GM19395 (cell line): Measurements from ENCODE around the gene CLEC4F.

Experiments
- ATAC-seq: cut with Tn5 transposase; IDR thresholded peaks from one replicate; pipeline ENCODE4 v1.9.1; 2021; ENCODE audit warnings: mild to moderate bottlenecking, moderate library complexity; ENCODE audit not compliant: unreplicated experiment

The CLEC4F gene

DNA sequence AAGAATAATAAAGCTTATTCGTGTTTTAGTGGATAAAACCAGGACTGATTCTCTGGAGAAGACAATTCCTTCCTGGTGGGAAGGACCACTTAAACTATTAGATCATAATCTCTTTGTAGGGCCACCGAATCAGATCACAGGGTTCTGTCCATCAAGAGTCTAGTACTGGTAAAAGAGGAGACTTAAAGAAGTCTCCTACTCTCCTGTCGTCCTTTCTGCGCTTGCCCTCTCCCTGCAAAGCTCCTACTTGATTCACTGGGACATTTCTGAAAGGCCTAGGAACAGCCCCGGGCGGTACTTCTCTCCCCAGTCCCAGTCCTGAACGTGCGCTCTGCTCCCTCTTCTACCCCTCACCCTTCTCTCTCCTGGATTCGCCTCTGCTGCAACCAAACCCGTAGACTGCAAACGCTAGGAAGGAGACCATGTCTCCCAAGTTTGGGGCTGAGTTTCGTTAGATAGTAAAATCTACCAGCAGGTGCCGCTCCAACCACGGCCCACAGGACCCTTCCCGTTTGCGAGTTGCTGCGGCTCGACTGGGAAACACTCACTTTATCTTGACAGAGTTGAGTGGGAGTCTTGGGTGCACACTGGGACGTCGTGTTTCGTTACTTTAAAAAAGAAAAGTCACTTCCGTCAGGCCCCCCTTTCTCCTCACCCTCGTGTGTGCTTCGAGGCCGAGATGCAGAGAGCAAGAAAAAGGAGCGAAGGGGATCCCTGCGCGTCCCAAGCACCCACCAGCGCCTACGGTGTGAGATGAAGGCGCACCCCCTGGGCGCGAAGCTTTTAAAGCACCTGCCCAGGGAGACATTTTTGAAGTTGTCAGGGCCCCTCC lies 30.9 kb downstream of the CLEC4F start:
- no peak for ATAC-seq

DNA sequence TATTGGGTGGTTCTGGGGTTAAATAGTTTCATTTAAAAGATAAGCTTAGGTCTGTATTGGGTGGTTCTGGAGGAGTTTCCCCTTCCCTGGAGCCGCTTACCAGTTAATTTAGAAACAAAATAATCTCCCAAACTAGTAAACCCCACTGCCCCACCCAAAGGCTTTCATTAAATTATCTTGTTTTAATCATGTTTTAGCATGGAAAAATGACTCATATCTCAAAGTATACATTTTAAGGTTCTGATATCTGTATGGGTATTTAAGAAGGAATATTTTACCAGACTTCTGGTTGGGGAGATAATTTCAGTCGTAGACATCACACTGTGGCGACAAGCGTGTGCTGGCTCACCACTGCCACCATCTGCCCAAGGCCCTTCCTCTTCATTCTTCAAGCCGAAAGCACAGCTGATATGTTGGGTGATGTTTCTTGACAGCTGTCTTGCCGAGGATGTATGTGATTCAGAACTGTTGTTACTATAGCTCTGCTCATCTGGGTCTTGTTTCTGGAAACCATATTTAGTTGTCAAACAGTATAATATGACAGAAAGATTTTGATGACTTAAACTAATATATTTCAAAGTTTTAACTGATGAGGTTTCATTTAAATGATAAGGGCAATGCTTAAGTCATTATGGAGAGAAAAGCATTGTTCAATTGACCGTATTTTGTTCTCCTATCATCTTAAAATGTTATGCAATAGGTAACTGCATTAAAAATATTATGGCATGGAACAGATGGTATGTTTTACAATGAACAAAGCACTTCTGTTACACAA lies 35.1 kb downstream of the CLEC4F start:
- ATAC-seq: no peak

DNA sequence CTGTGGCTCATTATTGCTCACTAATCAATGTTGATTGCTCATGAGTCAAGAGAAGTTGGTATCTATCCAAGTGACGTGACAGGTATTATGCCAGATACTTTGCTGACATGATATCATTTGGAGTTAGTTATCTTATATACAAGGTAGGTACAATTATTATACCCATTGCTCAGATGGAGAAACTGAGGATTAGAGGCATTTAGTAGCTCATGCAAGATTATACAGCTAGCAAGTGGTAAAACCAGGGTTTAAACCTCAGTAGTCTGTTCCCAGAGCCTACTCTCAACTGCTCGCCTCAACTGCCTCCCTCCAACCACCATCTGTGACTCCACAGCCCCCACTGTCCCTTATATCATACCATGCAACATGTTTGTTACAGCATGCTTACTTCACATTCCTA lies 36.1 kb downstream of the CLEC4F start:
- ATAC-seq: no peak

DNA sequence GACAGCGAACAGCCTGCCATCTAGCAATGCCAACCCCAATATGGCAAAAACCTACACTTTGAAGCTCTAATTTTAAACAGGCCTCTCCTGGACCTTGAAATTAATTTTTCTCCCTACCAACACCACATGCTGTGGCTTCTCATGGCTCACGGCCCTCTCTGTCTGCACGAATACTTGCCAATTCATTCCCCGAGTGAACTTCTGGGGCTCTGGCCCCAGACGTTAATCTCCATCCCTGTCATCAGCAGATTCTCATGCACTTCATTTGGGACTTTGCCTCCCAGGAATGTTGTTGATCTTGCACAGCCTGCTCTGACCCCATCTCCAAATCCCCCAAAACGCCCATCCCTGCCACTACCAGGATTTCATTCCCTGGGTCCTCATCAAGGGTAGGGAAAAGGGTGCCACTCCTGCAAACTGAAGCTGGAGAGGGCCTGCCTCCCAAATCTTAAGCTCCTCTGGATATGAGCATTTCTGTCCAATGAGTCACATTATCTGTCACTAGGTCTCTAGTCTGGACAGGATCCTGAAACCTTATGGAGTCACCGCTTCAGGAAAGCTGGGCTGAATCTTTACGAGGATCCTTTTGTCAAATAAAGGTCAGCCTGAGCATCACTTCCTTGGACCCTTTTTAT lies 40.4 kb downstream of the CLEC4F start:
- ATAC-seq: no peak

DNA sequence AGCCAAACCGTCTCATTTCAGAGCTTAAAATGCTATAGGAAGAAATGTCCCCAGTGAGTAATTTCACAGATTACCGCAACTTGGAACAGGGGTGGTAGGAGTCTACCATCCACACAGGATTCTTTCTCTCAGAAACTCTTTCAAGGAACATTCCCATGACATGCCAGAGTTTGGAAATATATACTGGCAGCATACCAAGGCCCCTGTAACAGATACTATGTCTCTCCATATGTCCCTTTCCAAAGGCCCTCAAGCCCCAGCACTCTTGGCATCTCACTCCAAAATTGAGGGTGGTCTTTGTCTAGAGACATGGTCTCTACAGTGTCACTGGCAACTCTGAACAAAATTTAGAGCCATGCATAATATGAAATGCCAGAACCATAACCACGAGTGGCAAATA lies 40.9 kb downstream of the CLEC4F start:
- ATAC-seq: no peak

DNA sequence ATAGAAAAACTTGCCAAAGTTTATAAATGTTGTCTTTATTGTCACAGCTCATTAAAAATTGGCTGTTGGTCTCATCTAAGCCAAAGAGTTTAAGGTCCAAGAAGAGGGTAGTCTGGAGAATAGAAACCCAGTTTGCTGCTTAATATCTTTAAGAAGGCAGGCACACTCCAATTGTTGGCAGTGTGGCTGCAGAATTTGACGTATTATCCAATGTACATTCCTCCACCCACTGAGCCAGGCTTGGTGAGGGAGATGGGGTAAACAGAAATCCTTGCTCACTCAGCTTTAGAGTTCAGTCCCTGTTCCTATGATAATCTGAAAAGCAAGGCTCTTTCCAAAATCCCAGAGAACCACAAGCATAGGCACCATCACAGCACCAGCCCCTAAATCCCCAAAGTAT lies 41.7 kb downstream of the CLEC4F start:
- no peak for ATAC-seq

DNA sequence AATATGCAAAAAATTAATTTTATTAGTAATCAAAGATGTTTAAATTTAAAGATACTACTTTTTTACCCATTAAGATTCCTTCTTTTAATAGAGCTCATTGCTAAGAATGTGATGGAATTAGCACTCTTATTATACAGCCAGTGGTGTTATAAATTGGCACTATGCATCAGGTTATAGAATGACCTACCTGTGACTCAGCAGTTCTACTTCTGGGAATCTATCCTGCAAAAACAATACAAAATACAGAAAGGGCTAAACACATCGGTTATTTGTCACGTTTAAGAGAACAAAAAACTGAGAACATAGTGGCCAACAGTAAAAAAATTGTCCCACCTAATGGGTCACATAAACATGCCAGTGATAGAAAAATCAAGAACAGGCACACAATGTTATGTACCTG lies 42.9 kb downstream of the CLEC4F start:
- ATAC-seq: no peak

DNA sequence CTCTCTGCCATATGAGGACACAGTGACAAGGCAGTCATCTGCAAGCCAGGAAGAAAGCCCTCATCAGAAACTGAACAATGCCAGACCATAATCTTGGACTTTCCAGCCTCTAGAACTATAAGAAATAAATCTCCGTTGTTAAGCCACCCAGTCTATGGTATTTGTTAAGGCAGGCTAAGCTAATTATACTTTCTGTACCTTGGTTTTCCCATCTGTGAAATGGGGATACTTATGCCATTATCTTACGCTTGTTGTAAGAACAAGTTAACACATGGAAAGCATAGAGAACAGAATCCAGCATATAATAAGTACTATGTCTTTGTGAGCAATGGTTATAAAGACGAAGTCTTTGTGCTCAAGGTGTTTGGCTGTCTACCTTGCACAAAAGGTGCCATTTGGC lies 44.1 kb downstream of the CLEC4F start:
- ATAC-seq: no peak

DNA sequence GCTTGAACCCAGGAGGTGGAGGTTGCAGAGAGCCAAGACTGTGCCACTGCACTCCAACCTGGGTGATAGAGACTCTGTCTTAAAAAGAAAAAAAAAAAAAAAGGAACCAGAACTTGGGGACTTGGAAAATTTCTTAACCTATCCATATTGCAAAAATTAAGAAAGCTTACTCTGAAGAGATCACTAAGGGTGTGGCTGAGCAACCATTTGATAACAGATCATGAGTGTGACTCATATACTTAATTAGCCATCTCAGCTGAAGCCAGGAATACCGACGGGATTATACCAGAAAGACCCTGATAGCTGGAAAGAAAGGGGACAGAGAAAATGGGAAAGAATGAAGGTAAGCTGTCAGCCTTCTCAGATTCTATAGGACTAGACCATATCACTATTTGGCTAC lies 45.3 kb downstream of the CLEC4F start:
- no peak for ATAC-seq

DNA sequence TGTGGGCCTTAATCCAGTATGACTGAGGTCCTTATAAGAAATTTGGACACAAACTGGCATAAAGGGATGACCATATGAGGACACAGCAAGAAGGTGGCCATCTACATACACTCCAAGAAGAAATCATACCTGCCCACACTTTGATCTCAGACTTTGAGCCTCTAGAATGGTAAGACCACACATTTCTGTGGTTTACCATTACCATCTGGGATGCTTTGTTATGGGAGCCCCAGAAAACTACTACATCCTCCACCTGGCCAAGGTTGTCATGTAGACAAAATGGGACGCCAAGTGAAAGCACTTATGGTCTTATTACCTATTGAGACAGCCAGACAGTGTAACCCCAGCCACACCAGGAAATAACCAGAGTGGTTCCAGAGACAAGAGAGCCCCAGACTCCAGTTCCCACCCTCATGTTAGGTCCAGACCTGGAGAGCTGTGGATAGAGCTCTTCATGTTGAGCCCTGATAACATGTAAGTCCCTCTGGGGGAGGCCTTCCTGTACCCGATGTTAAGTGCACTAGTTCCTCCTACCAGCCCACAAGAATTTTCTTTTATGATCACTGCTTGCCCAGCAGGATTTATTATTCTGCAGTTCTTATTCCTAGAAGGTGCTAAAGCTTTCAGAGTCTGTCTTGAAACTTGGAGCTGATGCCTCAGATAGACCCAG lies 47.8 kb downstream of the CLEC4F start:
- ATAC-seq: no peak

DNA sequence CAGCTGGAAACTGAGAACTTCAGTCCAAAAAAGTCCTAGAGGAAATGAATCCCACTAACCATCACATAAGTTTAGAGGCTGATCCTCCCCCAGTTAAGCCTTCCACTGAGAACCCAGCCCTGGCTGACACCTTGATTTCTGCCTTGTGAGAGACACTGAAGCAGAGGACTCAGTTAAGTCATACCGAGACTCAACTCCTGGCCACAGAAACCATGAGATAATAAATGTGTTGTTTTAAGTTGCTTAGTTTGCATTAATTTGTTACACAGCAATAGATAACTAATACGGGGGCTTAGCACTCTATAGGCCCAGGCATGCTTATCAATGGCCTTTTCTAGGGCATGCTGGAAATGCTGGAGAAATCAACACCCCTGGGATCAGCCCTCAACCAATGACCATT lies 49.0 kb downstream of the CLEC4F start:
- no peak for ATAC-seq

DNA sequence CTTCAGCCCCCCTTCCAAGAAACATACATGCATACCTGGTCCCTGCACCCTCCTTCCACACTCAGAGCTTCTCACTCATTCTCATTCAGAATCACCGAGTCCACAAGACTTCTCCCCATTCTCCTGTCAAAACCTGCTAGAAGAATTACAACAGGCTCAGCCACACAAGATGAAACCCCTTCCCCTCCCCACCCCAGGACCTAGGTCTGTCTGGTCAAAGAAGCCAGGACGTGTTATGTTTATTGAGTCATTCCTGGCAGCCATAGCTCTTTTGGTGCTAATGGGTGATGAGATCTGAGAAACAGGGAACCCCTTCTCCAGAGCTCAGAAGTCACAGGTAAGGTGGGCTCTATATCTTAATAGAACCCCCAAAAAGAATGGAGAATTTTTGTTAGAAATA lies 50.9 kb downstream of the CLEC4F start:
- no peak for ATAC-seq

DNA sequence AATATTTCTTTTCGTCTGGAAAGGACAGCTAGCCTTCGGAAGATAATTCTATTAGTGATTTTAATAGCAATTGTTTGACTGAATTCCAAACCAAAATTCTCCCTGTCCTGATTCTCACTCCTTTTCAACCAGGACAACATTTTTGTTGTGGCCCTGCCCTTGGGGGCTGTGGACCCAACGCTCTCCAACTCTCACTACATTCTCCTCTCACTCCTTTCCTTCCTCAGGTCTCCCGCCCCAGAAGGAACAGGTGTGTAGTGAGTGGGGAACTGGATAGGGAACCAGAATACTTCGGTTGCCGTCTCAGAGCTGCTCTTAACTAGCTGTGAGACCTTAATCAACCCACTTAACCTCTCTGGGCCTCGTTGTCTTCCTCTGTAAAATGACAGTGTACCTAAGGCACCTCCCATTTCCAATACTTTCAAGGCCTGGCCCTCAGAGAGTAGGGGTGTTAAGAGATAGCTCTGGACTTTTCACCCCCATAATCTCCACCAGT lies 51.8 kb downstream of the CLEC4F start:
- ATAC-seq: no peak

DNA sequence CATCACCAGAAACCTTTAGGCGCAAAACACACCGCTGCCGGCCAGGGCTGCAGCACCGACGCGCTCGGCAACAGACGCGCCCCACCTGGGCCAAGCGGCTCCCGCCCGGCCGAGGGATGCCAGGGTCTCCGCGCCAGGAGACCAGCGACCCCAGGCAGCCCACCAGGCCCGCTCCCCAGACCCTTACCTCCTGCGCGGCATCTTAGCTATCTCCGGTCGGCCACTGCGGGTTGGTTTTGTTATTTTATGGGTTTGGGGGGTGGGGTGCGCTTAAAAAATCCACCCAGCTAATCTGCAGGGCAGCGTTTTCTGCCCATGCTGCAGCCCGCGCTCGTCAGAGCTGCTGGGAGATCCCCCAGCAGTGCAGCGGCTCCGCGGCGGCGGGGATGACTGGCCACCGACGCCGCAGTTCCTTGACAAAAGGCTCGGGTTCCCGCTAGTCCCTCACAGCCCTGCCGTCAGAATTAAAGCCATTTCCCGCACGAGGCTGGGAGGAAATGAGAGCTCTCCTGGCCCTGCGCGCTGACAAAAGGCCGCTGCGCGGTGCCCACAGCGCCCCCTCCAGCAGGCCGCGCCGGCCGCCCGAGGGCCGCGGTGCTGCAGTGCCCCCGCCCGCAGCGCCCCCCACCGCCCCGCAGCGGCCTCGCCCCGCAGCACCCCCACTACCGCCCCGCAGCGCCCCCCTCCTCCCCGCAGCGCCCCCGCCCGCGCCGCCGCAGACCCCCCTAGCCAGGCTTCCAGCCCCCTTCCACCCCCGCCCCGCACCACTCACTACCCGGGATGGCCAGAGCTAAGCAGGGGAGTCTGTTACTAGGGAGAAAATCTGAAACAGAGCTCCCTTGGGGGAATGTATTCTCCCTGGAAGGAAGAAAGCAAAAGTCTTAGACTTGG lies 52.5 kb downstream of the CLEC4F start, which contains the start of gene ADD2:
TSS of gene ADD2 (minus strand) at position 502 of the 891 bp plus-strand sequence. CDS start 61,792 bp downstream, outside the sequence.
- ATAC-seq: no peak

DNA sequence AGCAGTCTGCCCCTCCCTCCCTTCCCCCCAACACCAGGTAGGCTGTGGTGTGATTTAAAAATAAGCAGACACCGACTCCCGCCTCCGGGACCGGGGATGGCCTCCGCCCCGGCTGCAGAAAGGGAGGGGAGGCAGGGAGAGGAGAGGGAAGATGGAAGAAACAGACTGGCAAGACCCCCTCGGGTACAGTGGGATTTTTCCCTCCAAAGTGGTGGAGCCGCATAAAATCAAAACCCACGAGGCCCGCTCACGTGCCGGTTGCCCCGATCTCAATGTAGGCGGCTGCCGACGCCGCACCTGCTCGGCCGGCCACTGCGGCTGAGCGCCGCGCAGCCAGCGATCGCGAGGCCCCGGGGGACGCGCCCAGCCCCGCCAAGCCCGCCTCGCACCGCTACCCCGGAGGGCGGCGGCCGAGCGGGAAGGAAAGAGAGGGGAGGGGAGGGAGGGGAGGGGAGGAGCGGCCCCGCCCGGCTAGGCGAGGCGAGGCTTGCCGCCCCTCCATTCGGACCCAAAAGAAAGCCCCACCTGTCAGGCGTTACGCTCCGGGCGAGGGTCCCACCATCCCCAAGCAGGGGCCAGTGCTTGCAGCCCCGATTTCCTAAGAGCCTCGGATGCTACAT lies 53.2 kb downstream of the CLEC4F start:
- no peak for ATAC-seq

DNA sequence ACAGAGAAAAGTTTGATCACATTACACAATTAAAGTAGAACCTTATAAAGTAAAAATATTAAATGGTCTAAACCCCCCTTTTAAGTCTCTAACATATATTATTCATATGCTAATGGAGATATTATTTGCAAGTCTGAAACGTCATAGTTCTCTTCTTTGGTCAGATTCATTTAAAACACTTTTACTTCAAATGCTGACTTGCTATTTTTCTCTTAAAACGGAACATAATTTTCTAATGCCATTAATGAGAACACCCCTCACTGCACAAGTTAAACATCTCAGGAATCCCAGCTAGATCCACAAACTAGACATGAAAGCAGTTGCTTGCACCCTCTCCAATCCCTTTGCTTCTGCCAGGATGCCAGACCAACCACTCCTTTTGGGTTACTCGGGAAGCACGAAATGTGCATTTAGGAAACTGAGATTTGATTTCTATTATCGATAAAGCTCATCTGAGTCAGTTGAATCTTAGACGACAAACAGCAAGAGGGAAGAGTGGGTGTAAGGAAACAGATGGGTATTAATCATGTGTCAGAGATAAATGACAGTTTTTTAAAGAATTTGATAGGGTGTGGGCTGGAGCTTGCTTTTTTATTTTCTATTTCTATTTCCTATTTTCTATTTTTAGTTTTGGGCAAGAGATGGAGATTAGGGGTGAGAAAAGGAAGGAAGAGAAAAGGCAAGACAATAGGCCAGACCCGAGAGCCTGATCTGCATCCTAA lies 53.9 kb downstream of the CLEC4F start:
- ATAC-seq: no peak

DNA sequence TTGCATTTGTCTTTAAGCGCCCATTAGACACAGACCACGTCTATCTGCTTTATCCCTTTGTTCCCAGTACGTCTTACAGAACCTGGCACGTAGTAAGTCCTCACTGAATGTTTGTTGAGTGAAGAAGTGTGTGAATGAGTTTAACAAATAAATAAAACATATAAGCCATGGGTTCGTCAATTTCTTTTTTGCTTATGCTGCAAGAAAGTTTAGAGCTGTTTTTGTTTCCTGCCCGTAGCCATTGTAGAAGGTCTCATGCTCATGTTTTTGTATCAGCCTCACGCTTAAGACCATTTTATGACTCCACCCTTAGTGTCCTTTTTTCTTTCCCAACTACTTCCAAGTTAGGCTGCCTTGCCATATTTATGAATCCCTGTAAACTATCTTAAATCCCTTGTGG lies 54.9 kb downstream of the CLEC4F start:
- ATAC-seq: no peak

DNA sequence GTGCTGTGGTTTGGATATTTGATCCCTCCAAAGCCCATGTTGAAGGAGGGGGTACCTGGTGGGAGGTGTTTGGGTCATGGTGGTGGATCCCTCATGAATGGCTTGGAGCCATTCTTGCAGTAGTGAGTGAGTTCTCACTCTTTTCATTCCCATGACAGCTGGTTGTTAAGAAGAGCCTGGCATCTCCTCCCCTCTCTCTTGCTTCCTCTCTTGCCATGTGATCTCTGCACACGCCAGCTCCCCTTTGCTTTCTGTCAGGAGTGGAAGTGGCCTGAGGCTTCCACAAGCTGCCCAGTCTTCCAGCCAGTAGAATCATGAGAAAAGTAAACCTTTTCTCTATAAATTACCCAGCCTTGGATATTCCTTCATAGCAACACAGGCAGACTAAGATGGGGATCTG lies 61.0 kb downstream of the CLEC4F start:
- ATAC-seq: no peak
